ENCODE results near the gene POLR3H.

POLR3H gene

GRCh38 chr22:41481131-41481830 is 63.0 kb downstream of the POLR3H start:
- no peak for DNase-seq

- DNase-seq = no peak
Measured at GRCh38 chr22:41480397-41480735, 63.9 kb downstream of the POLR3H start.

- DNase-seq = no peak
Measured at GRCh38 chr22:41479671-41480396, 64.4 kb downstream of the POLR3H start.

GRCh38 chr22:41478891-41479521 is 65.3 kb downstream of the POLR3H start:
- DNase-seq = no peak

- no peak for DNase-seq
Measured at GRCh38 chr22:41478473-41478872, 65.8 kb downstream of the POLR3H start.
